Measurements from ENCODE around the gene TRABD.
A peak's percentile ranks its signal among the peaks of the same experiment; 100 is the strongest.
"Not testable (repeated sequence)": the region's sequence is repeated elsewhere in the genome, so short reads cannot be mapped to it uniquely, and the experiment has no call there.

TRABD gene

GRCh38 chr22:50153056-50153755 lies 32.5 kb upstream of the TRABD start:
- DNase-seq = no peak

- no peak for DNase-seq
These were observed 32.0 kb upstream of the TRABD start for GRCh38 chr22:50153756-50154140.

- DNase-seq = no peak
These were observed 27.9 kb upstream of the TRABD start for GRCh38 chr22:50157709-50158375.

GRCh38 chr22:50160947-50161346 lies 24.8 kb upstream of the TRABD start:
- no peak for DNase-seq

GRCh38 chr22:50161508-50162390 lies 24.0 kb upstream of the TRABD start:
- DNase-seq = no peak

GRCh38 chr22:50162391-50162956 lies 23.2 kb upstream of the TRABD start:
- no peak for DNase-seq

GRCh38 chr22:50165436-50166123 lies 20.1 kb upstream of the TRABD start:
- DNase-seq = no peak

- DNase-seq = no peak
These were observed 17.8 kb upstream of the TRABD start for GRCh38 chr22:50167689-50168489.

- DNase-seq = not testable (repeated sequence)
These were observed 17.1 kb upstream of the TRABD start for GRCh38 chr22:50168490-50169180.

- DNase-seq = no peak
These were observed 16.4 kb upstream of the TRABD start for GRCh38 chr22:50169181-50169759.

- peak; percentile 22 to 37 for DNase-seq
These were observed 15.9 kb upstream of the TRABD start for GRCh38 chr22:50169774-50170341.

- DNase-seq = no peak
These were observed 15.0 kb upstream of the TRABD start, which contains the start of gene PANX2 for GRCh38 chr22:50170453-50171318. Gene PANX2, plus strand, starts transcription at chr22:50170731. Its CDS starts 0 bp downstream, at chr22:50170731.

- DNase-seq = no peak
These were observed 14.3 kb upstream of the TRABD start for GRCh38 chr22:50171319-50171964.

GRCh38 chr22:50171965-50172421 lies 13.7 kb upstream of the TRABD start:
- no peak for DNase-seq

GRCh38 chr22:50173311-50173982 lies 12.3 kb upstream of the TRABD start:
- DNase-seq = peak in 1 of 2 donors; percentile 44

- no peak for DNase-seq
These were observed 11.7 kb upstream of the TRABD start for GRCh38 chr22:50173983-50174355.

- DNase-seq = no peak
These were observed 11.1 kb upstream of the TRABD start for GRCh38 chr22:50174382-50175190.
